Fibroblast of skin of back (primary cell): ENCODE measurements around the gene OR5M8. TPM values are rescaled to one million over a fixed set of nuclear protein-coding genes. Genes with fewer than 3 reads are reported as not detected.

Experiments
- DNase-seq: peaks from one replicate; pipeline ENCODE4 v3.0.0-alpha.2; 2013
- polyA plus RNA-seq, 2 experiments: library from polyadenylated mRNA; unstranded; fragments of 120-200 nt; gene quantifications; one replicate each; pipeline ENCODE4 v1.2.1, GENCODE V29; 2013; ENCODE audit not compliant: insufficient read length in 2 of 2

The OR5M8 gene
- polyA plus RNA-seq (2013, experiment 1 of 2; ENCODE audit: insufficient read length) = not detected
- not detected for polyA plus RNA-seq (2013, experiment 2 of 2; ENCODE audit: insufficient read length)

GRCh38 chr11:56491270-56491669, at the start of gene OR5M8:
TSS of gene OR5M8 (minus strand) at chr11:56491370. CDS start at chr11:56491370, 0 bp downstream.
- DNase-seq = no peak

- no peak for DNase-seq
These were observed 42.0 kb upstream of the OR5M8 start for GRCh38 chr11:56533054-56533740.

- no peak for DNase-seq
These were observed 40.7 kb upstream of the OR5M8 start for GRCh38 chr11:56531856-56532255.

DNA sequence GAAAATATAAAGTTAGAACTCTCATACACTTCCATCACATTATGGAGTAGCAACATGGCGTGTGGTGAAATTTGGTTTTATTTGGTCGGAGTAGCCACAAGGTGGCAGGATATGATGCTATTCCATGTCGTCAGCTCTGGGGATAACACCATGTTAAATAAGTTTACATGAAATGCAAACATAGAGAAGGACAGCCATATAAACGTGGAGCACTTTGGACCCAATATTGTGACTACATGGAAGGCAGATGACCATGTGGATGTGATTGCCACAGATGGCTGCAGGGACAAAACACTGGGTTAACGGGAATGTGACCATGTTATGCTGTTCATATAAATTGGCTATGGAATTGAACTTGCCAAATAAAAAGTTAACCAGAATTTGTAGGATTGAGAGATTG, 30.8 kb upstream of the OR5M8 start:
- no peak for DNase-seq

GRCh38 chr11:56513280-56513679, 22.1 kb upstream of the OR5M8 start:
- no peak for DNase-seq

GRCh38 chr11:56509439-56509838, 18.3 kb upstream of the OR5M8 start:
- no peak for DNase-seq

GRCh38 chr11:56497010-56497409, 5.8 kb upstream of the OR5M8 start:
- no peak for DNase-seq

- no peak for DNase-seq
These were observed 3.9 kb upstream of the OR5M8 start for GRCh38 chr11:56495117-56495516.

DNA sequence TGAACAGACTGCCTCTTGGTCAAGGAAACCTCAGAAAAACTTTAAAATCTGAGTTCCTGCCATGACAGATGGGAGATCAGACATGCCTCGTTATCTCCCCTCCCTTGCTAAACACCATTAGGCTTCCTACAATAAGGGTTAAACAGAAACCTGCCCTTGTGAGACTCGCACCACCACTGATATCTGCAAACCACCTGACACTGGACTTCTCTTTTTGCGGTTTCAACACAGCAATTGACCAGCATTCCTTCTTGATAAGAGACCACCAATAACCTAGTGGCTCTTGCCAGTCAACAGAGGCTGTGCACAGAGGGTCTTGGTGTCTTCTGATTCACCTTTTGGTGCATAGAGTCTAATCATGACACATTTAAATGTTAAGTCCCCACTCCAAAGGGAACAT, 4.4 kb downstream of the OR5M8 start:
- DNase-seq = no peak

- no peak for DNase-seq
These were observed 16.4 kb downstream of the OR5M8 start for GRCh38 chr11:56474729-56475235.

- no peak for DNase-seq
These were observed 17.9 kb downstream of the OR5M8 start, which contains the start of gene OR5M3 for GRCh38 chr11:56473252-56473651. TSS of gene OR5M3 (minus strand) at chr11:56473352. CDS start at chr11:56470497, 2,855 bp downstream.

DNA sequence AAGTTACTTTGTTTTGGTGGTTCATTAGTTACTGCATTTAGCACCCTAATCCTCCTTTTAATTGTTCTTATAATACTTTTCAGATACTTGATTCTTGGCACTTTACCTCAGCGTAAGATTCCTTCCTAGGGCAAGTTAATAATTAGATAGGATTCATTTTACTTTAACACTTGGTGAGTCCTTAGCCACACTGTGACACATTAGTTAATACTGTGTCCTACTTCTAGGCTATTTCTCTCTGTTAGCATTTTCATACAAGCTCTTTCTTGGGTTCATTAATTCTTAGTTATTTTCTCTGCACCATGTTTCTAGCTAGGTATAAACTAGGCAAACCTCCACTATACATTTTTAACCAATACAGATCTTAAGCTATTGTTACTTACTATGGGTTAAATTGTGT, 34.1 kb downstream of the OR5M8 start:
- no peak for DNase-seq

GRCh38 chr11:56453521-56453920, 37.6 kb downstream of the OR5M8 start:
- no peak for DNase-seq
